Skin of body (tissue), 2 donors: ENCODE measurements around the gene DESI1. TPM values are rescaled to one million over a fixed set of nuclear protein-coding genes. Genes with fewer than 3 reads are reported as not detected.
"Not testable (repeated sequence)": the region's sequence is repeated elsewhere in the genome, so short reads cannot be mapped to it uniquely, and the experiment has no call there.

Experiments
- DNase-seq: peaks from one replicate; lab custom pipeline; 2025; lab: John Stamatoyannopoulos, UW
- total RNA-seq: library from RNA; depleted of rRNA; stranded (reverse); fragments of >200 nt; gene quantifications from one replicate; pipeline ENCODE4 v1.2.3, GENCODE V29; 2014

DESI1 gene
- total RNA-seq, 1 donor from 2014 or later: 10.2 TPM

- peak; percentile 99 for DNase-seq
Measured at GRCh38 chr22:41589391-41590241, 31.2 kb downstream of the DESI1 start, which contains the start of gene PMM1. TSS of gene PMM1 (minus strand) at chr22:41589840. CDS start at chr22:41589805, 35 bp downstream.

GRCh38 chr22:41587347-41587723, 33.5 kb downstream of the DESI1 start:
- DNase-seq: no peak

GRCh38 chr22:41585898-41586297, 34.9 kb downstream of the DESI1 start:
- DNase-seq: no peak

GRCh38 chr22:41584881-41585280, 36.0 kb downstream of the DESI1 start:
- no peak for DNase-seq

- DNase-seq: no peak
Measured at GRCh38 chr22:41582694-41583093, 38.1 kb downstream of the DESI1 start.

GRCh38 chr22:41579997-41580355, 40.9 kb downstream of the DESI1 start:
- DNase-seq: no peak

- no peak for DNase-seq
Measured at GRCh38 chr22:41579297-41579996, 41.4 kb downstream of the DESI1 start.

- DNase-seq: no peak
Measured at GRCh38 chr22:41578818-41579217, 42.0 kb downstream of the DESI1 start.

- no peak for DNase-seq
Measured at GRCh38 chr22:41578114-41578513, 42.7 kb downstream of the DESI1 start.

GRCh38 chr22:41576877-41577276, 44.0 kb downstream of the DESI1 start:
- DNase-seq: no peak

GRCh38 chr22:41575533-41575932, 45.3 kb downstream of the DESI1 start:
- DNase-seq: no peak

GRCh38 chr22:41574847-41575381, 45.9 kb downstream of the DESI1 start:
- no peak for DNase-seq

- no peak for DNase-seq
Measured at GRCh38 chr22:41573677-41574076, 47.2 kb downstream of the DESI1 start.

- DNase-seq: not testable (repeated sequence)
Measured at GRCh38 chr22:41572305-41572704, 48.5 kb downstream of the DESI1 start.

GRCh38 chr22:41571786-41572185, 49.1 kb downstream of the DESI1 start:
- DNase-seq: no peak

GRCh38 chr22:41570221-41570620, 50.6 kb downstream of the DESI1 start:
- DNase-seq: no peak

GRCh38 chr22:41568811-41569210, 52.0 kb downstream of the DESI1 start:
- DNase-seq: no peak

- DNase-seq: no peak
Measured at GRCh38 chr22:41567512-41567768, 53.4 kb downstream of the DESI1 start.

GRCh38 chr22:41565403-41566054, 55.3 kb downstream of the DESI1 start:
- no peak for DNase-seq

GRCh38 chr22:41564563-41564962, 56.3 kb downstream of the DESI1 start:
- no peak for DNase-seq

- no peak for DNase-seq
Measured at GRCh38 chr22:41563051-41563711, 57.7 kb downstream of the DESI1 start.

GRCh38 chr22:41562461-41562860, 58.4 kb downstream of the DESI1 start:
- DNase-seq: no peak
